PFSK-1 (cell line): ENCODE data around the gene TMSB15B.

Experiments used
- FOXP2 ChIP-seq: optimal IDR thresholded peaks from 2 replicates; pipeline ENCODE3; 2011; ENCODE audit warnings: borderline replicate concordance, control low read depth, inconsistent platforms; ENCODE audit not compliant: insufficient read depth; ENCODE audit errors: extremely low read length, extremely low read depth
- POLR2AphosphoS5 ChIP-seq: IDR thresholded peaks from 2 replicates; pipeline ENCODE4 v1.6.1; 2012; ENCODE audit warnings: low read depth, mild to moderate bottlenecking, control low read depth, low read length, moderate library complexity
- REST ChIP-seq, 2 experiments: IDR thresholded peaks; 2 replicates each; pipeline versions ENCODE4 v1.6.1 to v1.8.0; 2011 to 2012; ENCODE audit warnings: low read depth in 2 of 2, low read length in 2 of 2, control low read depth in 1 of 2, inconsistent platforms in 1 of 2, mild to moderate bottlenecking in 1 of 2, moderate library complexity in 1 of 2; ENCODE audit not compliant: insufficient read depth in 1 of 2
- SIN3A ChIP-seq: IDR thresholded peaks from 2 replicates; pipeline ENCODE4 v1.6.1; 2012; ENCODE audit warnings: mild to moderate bottlenecking, low read length, moderate library complexity, borderline replicate concordance; ENCODE audit not compliant: insufficient read depth
- TAF1 ChIP-seq: IDR thresholded peaks from 2 replicates; pipeline ENCODE4 v1.6.1; 2012; ENCODE audit warnings: low read length, control low read depth, borderline replicate concordance; ENCODE audit not compliant: insufficient read depth

GRCh38 chrX:103919270-103919637 lies 43.2 kb upstream of the TMSB15B start:
- TF ChIP-seq REST (IDR thresholded peaks at IDR 0.05; ENCODE audit: insufficient read depth in 1 of 2, low read depth in 2 of 2, low read length in 2 of 2): 0 out of 4 replicates have a peak, but pooled peaks of 1 of the 2 experiments have one; percentile 1
- no peak for TF ChIP-seq SIN3A
- no peak; the same call in 1 of the 2 replicates for TF ChIP-seq TAF1
- TF ChIP-seq POLR2AphosphoS5: no peak
- TF ChIP-seq FOXP2: no peak
